Prostate gland (tissue), 2 donors: Measurements from ENCODE around the gene PRDX5. TPM values are rescaled to one million over a fixed set of nuclear protein-coding genes. Genes with fewer than 3 reads are reported as not detected.

Experiments
- DNase-seq: peaks from one replicate; pipeline ENCODE4 v3.0.0-alpha.2; 2019; ENCODE audit warnings: low spot score
- H3K27ac ChIP-seq, 2 donors: fragments of 200-600 bp; sonication (generic); 2 replicates each; pipeline ENCODE4 v1.5.1; 2017 to 2019
- H3K27me3 ChIP-seq: fragments of 200-600 bp; sonication (generic); replicated peaks from 2 replicates; pipeline ENCODE4 v1.5.1; 2019; ENCODE audit not compliant: insufficient read depth
- H3K36me3 ChIP-seq, 2 donors: fragments of 200-600 bp; sonication (generic); 1 replicate in 1 of 2; 2 replicates in 1 of 2; pipeline versions ENCODE4 v1.5.1 to v1.8.1; 2017 to 2019
- H3K4me1 ChIP-seq: fragments of 200-600 bp; sonication (generic); replicated peaks from 2 replicates; pipeline ENCODE4 v1.5.1; 2019
- H3K4me3 ChIP-seq, 2 donors: fragments of 200-600 bp; sonication (generic); 2 replicates each; pipeline ENCODE4 v1.5.1; 2017 to 2019
- H3K9me3 ChIP-seq: fragments of 200-600 bp; sonication (generic); 2 replicates; pipeline ENCODE4 v1.5.1; 2017
- CTCF ChIP-seq, 4 experiments: fragments of 200-600 bp in 2 of 4; fragments of 450-650 bp in 2 of 4; sonication (generic) in 2 of 4; IDR thresholded peaks; 1 replicate in 3 of 4; 2 replicates in 1 of 4; pipeline ENCODE4 v1.5.1; 2016 to 2019; ENCODE audit warnings: antibody characterized with exemption in 4 of 4, mild to moderate bottlenecking in 2 of 4, moderate library complexity in 2 of 4
- POLR2A ChIP-seq: fragments of 450-650 bp; IDR thresholded peaks from one replicate; pipeline ENCODE4 v1.6.1; 2016; ENCODE audit warnings: antibody characterized with exemption, mild to moderate bottlenecking
- POLR2AphosphoS5 ChIP-seq: sonication (generic); formaldehyde crosslinking; IDR thresholded peaks from one replicate; pipeline ENCODE4 v1.6.1; 2017; ENCODE audit warnings: antibody characterized with exemption
- WGBS: methylation state at CpG from one replicate; pipeline ENCODE4 v1.1.5; 2018; 5-methylcytosine and 5-hydroxymethylcytosine counted together
- intact Hi-C: fragments of 100-400 bp; cut with DNase I; formaldehyde crosslinking; loops from one replicate; pipeline ENCODE4 v1.14.2; 2022
- total RNA-seq, 2 donors: library from RNA; depleted of rRNA; stranded (reverse); fragments of >200 nt; gene quantifications; one replicate each; pipeline ENCODE4 v1.1.0, GENCODE V29; 2016

The PRDX5 gene
- total RNA-seq, 2 donors from 2014 or later: 224 to 303 TPM

- 58% methylated on average over 8 of the region's 8 CpGs for WGBS
- no peak for DNase-seq
These were observed 19.8 kb downstream of the PRDX5 start for GRCh38 chr11:64337538-64338249.

GRCh38 chr11:64338716-64339115 lies 20.8 kb downstream of the PRDX5 start:
- no peaks in the 10 kb centered on the region for H3K36me3 ChIP-seq
- 73% methylated on average over 8 of the region's 8 CpGs for WGBS
- intact Hi-C loops: no loop called here
- H3K27ac ChIP-seq: no peak overlapping the region
- no peaks in the 10 kb centered on the region for H3K27me3 ChIP-seq
- DNase-seq: no peak
- TF ChIP-seq POLR2AphosphoS5 (no peak), POLR2A (no peak), CTCF (IDR thresholded peaks at IDR 0.05) (no peak)
- no peak overlapping the region for H3K4me3 ChIP-seq
- H3K9me3 ChIP-seq: no peaks in the 10 kb centered on the region
- H3K4me1 ChIP-seq: peaks cover 4% of the 10 kb centered on the region

More at GRCh38 chr11:64337538-64338249, 19.8 kb downstream of the PRDX5 start:
- TF ChIP-seq POLR2A (no peak), POLR2AphosphoS5 (no peak), CTCF (IDR thresholded peaks at IDR 0.05) (no peak)
- no peaks in the 10 kb centered on the region for H3K36me3 ChIP-seq
- no peaks in the 10 kb centered on the region for H3K27me3 ChIP-seq
- no peaks in the 10 kb centered on the region for H3K9me3 ChIP-seq
- no peak overlapping the region for H3K27ac ChIP-seq
- intact Hi-C loops: no loop called here
- peaks cover 4% of the 10 kb centered on the region for H3K4me1 ChIP-seq
- H3K4me3 ChIP-seq: no peak overlapping the region

GRCh38 chr11:64339286-64339685 lies 21.4 kb downstream of the PRDX5 start:
- no peak overlapping the region for H3K4me3 ChIP-seq
- H3K9me3 ChIP-seq: no peaks in the 10 kb centered on the region
- no peak for DNase-seq
- 58% methylated on average over 4 of the region's 4 CpGs for WGBS
- intact Hi-C loops: no loop called here
- H3K27me3 ChIP-seq: no peaks in the 10 kb centered on the region
- no peaks in the 10 kb centered on the region for H3K36me3 ChIP-seq
- TF ChIP-seq POLR2A (no peak), POLR2AphosphoS5 (no peak)
- peaks cover 4% of the 10 kb centered on the region for H3K4me1 ChIP-seq
- H3K27ac ChIP-seq: no peak overlapping the region

- TF ChIP-seq POLR2AphosphoS5 (no peak), POLR2A (no peak), CTCF (IDR thresholded peaks at IDR 0.05) (no peak)
- Histone ChIP-seq H3K36me3 (no peaks in the 10 kb centered on the region), H3K9me3 (no peaks in the 10 kb centered on the region), H3K27ac (no peak within 1 kb of the TSS), H3K4me3 (no peak within 1 kb of the TSS), H3K4me1 (peaks cover 4% of the 10 kb centered on the region), H3K27me3 (no peaks in the 10 kb centered on the region)
- intact Hi-C loops: no loop called here
- no peak for DNase-seq
- 81% methylated on average over 15 of the region's 16 CpGs for WGBS
These were observed 22.0 kb downstream of the PRDX5 start, which contains the start of gene CCDC88B for GRCh38 chr11:64339754-64340408. Gene CCDC88B (plus strand): TSS chr11:64340204. CDS start chr11:64340267, 63 bp downstream.

- TF ChIP-seq POLR2A (no peak), CTCF (IDR thresholded peaks at IDR 0.05) (no peak), POLR2AphosphoS5 (no peak)
- Histone ChIP-seq H3K9me3 (no peaks in the 10 kb centered on the region), H3K27ac (no peak overlapping the region), H3K4me1 (peaks cover 4% of the 10 kb centered on the region), H3K27me3 (no peaks in the 10 kb centered on the region), H3K4me3 (no peak overlapping the region), H3K36me3 (no peaks in the 10 kb centered on the region)
- no peak for DNase-seq
- intact Hi-C loops: no loop called here
- 58% methylated on average over 27 of the region's 33 CpGs for WGBS
These were observed 22.9 kb downstream of the PRDX5 start for GRCh38 chr11:64340671-64341335.
